ENCODE measurements around the gene MPLKIP.
A peak's percentile ranks its signal among the peaks of the same experiment; 100 is the strongest.
"Not testable (repeated sequence)": the region's sequence is repeated elsewhere in the genome, so short reads cannot be mapped to it uniquely, and the experiment has no call there.

MPLKIP gene

DNA sequence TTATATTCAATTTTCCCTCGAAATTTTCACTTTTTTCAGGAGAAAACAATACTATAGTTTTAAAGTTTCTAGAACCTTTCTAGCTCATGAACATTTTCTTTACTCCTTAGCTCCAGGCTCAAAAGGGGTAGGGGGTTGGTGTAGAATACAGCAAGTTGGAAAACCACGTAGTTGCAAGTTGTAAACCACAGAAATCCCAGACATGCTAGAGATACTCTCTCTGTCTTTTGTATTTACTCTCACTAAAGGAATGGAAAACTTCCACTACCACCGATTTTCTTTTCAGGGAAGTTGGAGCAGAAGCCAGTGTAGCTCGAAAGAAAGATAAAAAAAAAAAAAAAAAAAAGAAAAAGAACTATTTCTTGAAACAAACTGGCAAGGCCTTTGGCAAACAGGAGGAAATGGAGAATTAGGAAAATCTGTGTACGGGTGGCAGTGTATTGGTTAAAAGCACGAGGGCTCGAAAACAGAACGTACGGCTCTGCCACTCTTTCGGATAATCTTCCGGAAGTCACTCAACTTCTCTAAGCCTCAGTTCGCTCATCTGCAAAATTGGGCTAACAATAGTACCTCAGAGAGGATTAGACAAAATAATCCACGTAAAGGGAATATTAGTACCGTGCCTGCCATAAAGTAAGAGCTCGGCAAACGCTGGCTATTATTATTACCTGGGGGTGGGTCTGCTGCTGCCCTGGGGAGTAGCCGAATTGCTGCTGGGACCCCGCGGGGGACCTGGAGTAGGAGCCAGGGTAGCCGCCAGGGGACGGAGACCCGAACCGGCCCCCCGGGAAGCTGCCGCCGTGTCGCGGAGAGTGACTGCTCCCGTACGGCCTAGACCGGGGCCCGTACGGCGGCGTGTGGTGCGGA lies 628 bp downstream of the MPLKIP start:
- DNase-seq (ENCODE audit: low spot score): peak; percentile 20

- no peak for DNase-seq (ENCODE audit: low spot score)
Measured at GRCh38 chr7:40122940-40123254, 11.5 kb downstream of the MPLKIP start.

- not testable (repeated sequence) for DNase-seq (ENCODE audit: low spot score)
Measured at GRCh38 chr7:40122100-40122939, 12.1 kb downstream of the MPLKIP start.

DNA sequence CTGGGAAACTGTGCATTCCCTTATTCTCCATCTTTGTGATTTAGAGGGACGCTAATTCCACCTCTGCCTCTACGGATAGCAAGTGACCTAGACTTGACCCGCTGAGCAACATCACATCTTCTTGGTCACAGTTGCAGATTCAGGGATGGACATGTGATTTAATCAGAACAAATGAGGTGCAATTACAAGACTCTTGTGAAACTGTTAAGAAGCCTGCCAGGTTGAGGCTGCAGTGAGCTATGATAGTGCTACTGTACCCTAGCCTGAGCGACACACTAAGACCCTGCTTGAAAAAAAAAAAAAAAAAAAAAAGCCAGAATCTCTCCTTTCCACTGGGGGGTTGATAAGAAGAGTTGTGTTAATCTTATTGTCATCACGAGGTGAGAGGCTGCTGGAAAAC lies 14.4 kb downstream of the MPLKIP start:
- DNase-seq (ENCODE audit: low spot score): no peak

- DNase-seq (ENCODE audit: low spot score): not testable (repeated sequence)
Measured at GRCh38 chr7:40118201-40118600, 16.2 kb downstream of the MPLKIP start.

GRCh38 chr7:40117199-40117598 lies 17.2 kb downstream of the MPLKIP start:
- DNase-seq (ENCODE audit: low spot score): not testable (repeated sequence)

DNA sequence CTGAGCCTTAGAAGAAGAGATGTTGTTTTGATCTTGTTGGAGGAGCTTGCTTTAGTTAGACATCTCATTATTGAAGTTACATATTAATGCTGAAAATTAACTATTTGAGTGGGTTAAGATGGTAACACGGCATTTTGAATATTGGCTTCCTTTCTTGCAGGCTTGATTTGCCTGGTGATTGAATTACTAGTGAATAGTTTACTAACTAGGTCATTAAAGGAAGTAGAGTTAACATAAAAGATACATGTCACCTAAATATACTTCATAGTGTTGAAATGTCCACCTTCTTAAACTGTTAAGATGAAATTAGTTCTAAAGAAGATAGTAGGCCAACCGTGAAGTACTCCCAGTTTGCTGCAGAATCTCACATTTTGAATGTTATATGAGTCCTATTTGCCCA lies 18.5 kb downstream of the MPLKIP start:
- DNase-seq (ENCODE audit: low spot score): no peak

GRCh38 chr7:40105879-40106473 lies 28.4 kb downstream of the MPLKIP start:
- DNase-seq (ENCODE audit: low spot score): peak; percentile 4

DNA sequence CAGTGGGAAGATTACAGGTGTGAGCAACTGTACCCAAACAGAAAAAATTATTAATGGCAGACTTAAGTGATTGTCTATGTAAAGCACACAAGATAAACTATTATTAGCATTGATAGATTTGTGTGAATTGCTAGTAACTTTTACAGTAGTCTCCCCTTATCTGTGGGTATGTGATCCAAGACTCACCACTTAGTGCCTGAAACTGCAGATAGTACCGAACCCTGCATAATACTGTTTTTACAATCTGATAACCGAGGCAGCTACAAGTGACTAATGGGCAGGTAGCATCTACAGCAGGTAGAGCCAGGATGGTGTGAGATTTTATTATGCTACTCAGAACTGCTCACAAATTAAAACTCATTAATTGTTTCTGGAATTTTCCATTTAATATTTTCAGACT lies 31.5 kb downstream of the MPLKIP start:
- no peak for DNase-seq (ENCODE audit: low spot score)

- no peak for DNase-seq (ENCODE audit: low spot score)
Measured at GRCh38 chr7:40101201-40101600, 33.2 kb downstream of the MPLKIP start.

GRCh38 chr7:40099837-40100236 lies 34.6 kb downstream of the MPLKIP start:
- no peak for DNase-seq (ENCODE audit: low spot score)

- DNase-seq (ENCODE audit: low spot score): no peak
Measured at GRCh38 chr7:40098810-40099209, 35.6 kb downstream of the MPLKIP start.

DNA sequence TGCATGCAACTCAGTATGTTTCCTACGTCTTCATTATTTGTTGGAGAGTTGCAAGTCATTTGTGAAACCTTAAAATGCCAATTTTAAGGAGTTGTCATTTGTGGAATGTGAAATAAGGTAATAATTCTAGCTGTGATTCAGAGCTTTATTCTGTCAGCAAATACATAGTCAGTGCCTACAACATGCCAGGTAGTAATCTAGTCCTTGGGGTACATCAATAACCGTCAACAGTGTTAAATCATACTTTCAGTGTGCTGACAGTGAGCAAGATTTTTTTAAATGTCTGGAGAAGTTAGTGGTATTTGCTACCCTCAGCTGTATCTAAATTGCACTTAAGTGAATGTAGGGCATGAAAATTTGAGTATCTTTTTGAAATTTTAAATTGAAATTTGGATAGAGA lies 36.7 kb downstream of the MPLKIP start:
- no peak for DNase-seq (ENCODE audit: low spot score)

GRCh38 chr7:40095695-40096327 lies 38.6 kb downstream of the MPLKIP start:
- DNase-seq (ENCODE audit: low spot score): no peak

DNA sequence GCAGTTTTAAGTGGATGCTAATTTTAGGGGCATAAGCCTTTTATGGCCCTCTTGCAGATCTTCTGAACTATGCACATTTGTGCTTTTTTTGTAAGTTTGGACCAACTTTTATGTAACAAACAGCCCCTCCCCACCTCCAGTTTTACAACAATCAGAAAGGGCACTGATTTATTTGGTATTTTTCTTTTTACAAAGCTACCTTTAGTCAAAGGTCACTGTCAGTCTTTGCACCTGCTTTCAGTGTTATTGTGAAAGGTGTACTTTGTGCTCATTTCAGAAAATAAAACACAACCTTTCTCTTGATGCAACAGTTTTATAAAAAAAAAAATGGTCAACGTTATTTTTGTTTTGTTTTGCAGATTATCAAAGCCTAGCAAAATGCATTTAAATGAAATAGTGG lies 39.2 kb downstream of the MPLKIP start:
- no peak for DNase-seq (ENCODE audit: low spot score)

GRCh38 chr7:40093631-40094350 lies 40.6 kb downstream of the MPLKIP start:
- DNase-seq (ENCODE audit: low spot score): no peak

DNA sequence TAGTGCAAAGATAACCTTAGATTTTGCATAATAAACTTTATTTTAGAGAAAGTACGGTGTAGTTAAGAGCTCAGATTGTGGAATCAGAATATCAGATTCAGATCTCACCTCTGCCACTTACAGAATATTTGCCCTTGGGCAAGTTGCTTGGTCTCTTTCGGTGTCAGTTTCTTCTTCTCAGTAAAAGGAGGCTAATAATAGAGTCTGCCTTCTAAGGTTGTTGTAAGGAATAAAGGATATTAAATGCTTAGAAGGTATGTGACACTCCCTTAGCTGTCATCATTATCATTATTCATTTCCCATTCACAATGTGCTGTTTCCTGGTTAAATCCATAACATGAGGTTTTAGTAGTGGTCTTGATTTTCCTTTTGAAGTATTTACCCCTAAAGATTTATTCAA lies 42.2 kb downstream of the MPLKIP start:
- no peak for DNase-seq (ENCODE audit: low spot score)

GRCh38 chr7:40077849-40078248 lies 56.6 kb downstream of the MPLKIP start:
- DNase-seq (ENCODE audit: low spot score): no peak
